ES-I3 (cell line): ENCODE results near the gene RAB27A.
"Not testable (repeated sequence)": the region's sequence is repeated elsewhere in the genome, so short reads cannot be mapped to it uniquely, and the experiment has no call there.

ENCODE experiments used
- H3K36me3 ChIP-seq: 2 replicates; pipeline ENCODE4 v1.6.1; 2013; ENCODE audit warnings: mild to moderate bottlenecking, low read length, control low read depth, moderate library complexity; ENCODE audit not compliant: insufficient read depth
- H3K4me1 ChIP-seq: 2 replicates; pipeline ENCODE4 v1.6.1; 2013; ENCODE audit warnings: mild to moderate bottlenecking, control low read depth, low read length; ENCODE audit not compliant: insufficient read depth
- H3K9ac ChIP-seq: 2 replicates; pipeline ENCODE4 v1.6.1; 2013; ENCODE audit warnings: low read depth, mild to moderate bottlenecking, low read length, moderate library complexity
- H3K9me3 ChIP-seq: 2 replicates; pipeline ENCODE4 v1.6.1; 2013; ENCODE audit warnings: mild to moderate bottlenecking, low read length, moderate library complexity; ENCODE audit not compliant: control insufficient read depth, insufficient read depth

The RAB27A gene

DNA sequence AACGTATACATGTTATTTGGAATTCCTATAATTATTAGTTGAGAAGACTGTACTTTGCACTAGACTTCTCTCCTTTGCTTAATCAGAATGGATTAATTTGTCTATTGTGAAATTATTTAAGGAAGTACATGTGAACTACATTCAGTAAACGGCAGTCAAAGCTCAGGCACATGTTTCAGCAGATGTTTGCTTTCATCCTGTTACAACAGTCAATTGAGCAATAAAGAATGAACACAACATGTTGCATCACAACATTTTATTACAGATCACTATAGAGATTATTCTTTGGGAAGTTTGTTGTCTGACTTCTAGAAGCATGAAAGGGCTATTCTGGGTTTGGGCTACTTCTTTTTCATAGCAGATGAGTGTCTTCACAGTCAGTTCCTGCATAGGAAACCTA, 39.2 kb downstream of the RAB27A start:
- Histone ChIP-seq H3K9me3 (no peaks in the 10 kb centered on the region), H3K9ac (no peak overlapping the region), H3K36me3 (no peaks in the 10 kb centered on the region), H3K4me1 (peaks cover 4% of the 10 kb centered on the region)

DNA sequence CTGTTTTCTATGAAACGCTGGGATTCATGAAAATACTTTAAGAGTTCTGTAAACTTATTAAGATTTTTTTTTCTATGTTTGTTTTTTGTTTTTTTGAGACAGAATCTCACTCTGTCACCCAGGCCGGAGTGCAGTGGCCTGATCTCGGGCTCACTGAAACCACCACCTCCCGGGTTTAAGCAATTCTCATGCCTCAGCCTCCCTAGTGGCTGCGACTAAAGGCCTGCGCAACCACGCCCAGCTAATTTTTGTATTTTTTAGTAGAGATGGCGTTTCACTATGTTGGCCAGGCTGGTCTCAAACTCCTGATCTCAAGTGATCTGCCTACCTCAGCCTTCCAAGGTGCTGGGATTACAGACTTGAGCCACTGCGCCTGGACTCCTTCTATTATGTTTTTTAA, 39.7 kb downstream of the RAB27A start:
- H3K36me3 ChIP-seq, H3K9me3 ChIP-seq, H3K9ac ChIP-seq, H3K4me1 ChIP-seq: not testable (repeated sequence)

DNA sequence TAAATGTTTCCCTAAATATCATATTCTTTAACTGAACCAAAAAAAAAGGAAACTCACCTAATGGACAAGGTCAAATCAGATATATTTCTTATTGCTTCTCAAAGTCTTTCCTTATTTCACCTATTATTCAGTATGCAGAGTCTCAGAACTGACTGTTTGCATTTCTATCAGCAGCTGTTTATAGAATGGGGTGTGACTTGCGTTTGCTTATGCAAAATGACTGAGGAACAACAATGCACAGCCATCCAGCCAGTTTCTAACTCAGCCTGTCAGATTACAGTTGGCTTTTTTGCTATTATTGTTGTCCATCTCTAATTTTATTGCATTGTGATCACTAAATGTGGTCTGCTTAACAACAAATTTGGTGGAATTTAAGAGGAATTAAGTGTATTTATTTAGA, 40.7 kb downstream of the RAB27A start:
- Histone ChIP-seq H3K9ac (no peak overlapping the region), H3K36me3 (no peaks in the 10 kb centered on the region), H3K9me3 (no peaks in the 10 kb centered on the region), H3K4me1 (peaks cover 4% of the 10 kb centered on the region)

DNA sequence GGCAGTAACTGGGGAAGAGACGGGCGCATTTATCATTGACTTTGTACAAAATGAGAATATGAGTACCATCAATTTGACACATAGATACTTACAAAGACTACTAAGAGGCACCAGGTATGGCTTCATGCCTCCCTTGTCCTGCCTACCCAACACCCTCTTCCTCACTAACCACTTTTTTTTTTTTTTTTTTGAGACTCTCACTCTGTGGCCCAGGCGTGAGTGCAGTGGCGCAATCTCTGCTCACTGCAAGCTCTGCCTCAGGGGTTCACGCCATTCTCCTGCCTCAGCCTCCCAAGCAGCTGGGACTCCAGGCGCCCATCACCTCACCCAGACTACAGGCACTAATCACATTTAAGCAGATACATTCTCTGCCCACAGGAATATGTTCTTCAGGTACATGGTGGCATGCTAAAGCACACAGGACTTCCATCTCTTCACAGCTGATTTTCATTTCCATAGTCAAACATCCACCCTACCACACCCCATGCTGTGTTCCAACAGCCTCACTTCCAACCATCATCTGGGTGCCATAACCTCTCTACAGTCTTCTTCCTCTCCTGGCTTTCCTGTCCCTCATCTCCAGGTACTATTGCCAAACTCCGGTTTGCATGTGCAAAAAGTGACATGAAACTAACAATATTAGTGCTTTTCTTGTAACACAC, 41.7 kb downstream of the RAB27A start:
- Histone ChIP-seq H3K9me3 (no peaks in the 10 kb centered on the region), H3K9ac (no peak overlapping the region), H3K36me3 (no peaks in the 10 kb centered on the region), H3K4me1 (peaks cover 4% of the 10 kb centered on the region; the same call in 1 of the 2 replicates)

DNA sequence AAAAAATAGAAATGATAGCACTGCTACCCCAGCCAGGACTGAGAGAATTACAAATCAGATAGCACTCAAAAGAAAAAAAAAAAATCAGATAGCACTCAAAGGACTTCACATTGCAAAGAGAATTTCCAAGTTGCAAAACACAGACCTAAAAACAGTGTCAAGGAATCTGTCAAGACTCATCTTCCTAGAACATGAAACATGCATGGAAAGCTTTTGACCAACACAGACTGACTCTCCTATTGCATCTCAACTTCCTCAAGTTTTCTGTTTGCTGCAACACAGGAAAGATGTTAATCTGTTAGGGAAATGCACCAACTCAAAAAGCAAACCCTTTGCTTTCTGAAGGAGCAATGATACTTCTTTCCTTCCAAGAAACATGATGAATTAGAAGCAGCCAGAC, 42.3 kb downstream of the RAB27A start:
- no peak overlapping the region for H3K9ac ChIP-seq
- H3K9me3 ChIP-seq = no peaks in the 10 kb centered on the region
- peaks cover 4% of the 10 kb centered on the region; the same call in 1 of the 2 replicates for H3K4me1 ChIP-seq
- H3K36me3 ChIP-seq = no peaks in the 10 kb centered on the region

DNA sequence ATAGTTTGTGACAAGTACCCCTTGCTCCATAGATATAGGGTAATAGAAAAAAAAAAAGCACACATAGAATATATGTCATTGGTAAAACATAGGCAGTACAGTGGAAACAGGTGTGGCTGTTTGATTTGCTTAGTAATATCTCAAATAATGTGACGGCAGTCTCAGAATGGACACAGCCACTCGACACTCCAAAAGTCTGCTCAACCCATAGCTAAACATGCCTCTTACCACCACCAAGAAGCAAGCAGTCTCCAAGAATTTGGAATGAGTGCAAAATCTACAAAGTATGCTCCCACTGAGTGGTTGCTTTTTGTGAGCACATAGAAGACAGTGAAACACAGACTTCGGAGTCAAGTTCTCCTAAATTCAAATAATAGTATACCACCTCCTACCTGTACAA, 43.0 kb downstream of the RAB27A start:
- no peaks in the 10 kb centered on the region for H3K9me3 ChIP-seq
- no peaks in the 10 kb centered on the region for H3K36me3 ChIP-seq
- peaks cover 4% of the 10 kb centered on the region; the same call in 1 of the 2 replicates for H3K4me1 ChIP-seq
- H3K9ac ChIP-seq = no peak overlapping the region

DNA sequence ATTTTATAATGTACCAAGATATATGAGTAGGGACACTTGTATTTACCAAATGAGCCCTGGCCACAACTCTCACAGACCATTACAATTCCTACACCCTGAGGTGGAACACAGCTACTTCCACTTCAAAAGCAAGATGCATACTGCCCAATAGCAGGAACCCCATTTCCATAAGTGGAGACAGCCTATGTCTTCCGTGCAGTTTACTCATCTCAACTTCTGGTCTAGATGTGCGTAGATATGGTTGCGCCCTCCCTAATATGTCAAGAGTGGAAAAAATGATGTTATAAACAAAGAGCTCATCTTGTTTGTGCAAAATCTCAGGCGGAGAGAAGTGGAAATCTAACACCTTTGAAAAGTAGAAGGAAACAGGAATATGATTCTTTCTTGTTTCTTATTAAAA, 44.6 kb downstream of the RAB27A start:
- Histone ChIP-seq H3K9me3 (no peaks in the 10 kb centered on the region), H3K36me3 (no peaks in the 10 kb centered on the region), H3K4me1 (peaks cover 7% of the 10 kb centered on the region; the same call in 1 of the 2 replicates), H3K9ac (no peak overlapping the region)

DNA sequence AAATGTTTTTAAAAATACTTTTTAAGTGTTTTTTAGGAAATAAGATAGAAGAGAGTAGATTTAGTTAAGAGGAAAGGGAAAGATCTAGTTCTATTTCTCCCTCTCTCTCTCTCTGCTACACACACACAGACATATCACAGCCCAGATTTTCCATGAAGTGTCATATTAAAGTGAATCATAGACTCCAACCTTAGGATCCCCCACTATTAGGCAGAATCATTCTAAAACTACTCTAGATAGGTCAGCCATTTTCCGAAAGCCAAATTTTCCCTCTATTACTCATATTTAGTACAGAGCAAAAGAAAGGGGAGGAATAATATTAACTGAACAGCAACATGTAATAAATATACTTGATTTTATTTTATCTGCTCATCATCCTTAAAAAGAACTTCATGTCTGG, 47.7 kb downstream of the RAB27A start:
- Histone ChIP-seq H3K36me3 (no peaks in the 10 kb centered on the region), H3K9me3 (no peaks in the 10 kb centered on the region), H3K4me1 (peaks cover 3% of the 10 kb centered on the region; the same call in 1 of the 2 replicates), H3K9ac (no peak overlapping the region)

DNA sequence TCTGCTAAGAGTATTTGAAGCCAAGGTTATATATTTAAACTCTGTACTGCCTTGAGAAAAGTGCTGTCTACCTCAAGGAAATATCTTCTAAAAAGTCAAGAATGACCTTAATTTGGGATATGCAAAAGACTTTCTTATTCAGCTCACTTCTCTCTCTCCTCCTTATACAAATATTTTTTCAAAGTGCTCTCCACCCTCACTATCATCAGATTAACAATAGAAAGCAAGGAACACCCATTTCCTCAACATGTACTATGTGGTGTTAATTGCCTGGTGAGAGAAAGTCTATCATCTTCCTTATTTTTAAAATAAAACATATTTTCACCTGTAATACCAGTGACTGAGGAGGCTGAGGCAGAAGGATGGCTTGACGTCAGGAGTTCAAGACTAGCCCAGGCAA, 48.4 kb downstream of the RAB27A start:
- peaks cover 3% of the 10 kb centered on the region; the same call in 1 of the 2 replicates for H3K4me1 ChIP-seq

DNA sequence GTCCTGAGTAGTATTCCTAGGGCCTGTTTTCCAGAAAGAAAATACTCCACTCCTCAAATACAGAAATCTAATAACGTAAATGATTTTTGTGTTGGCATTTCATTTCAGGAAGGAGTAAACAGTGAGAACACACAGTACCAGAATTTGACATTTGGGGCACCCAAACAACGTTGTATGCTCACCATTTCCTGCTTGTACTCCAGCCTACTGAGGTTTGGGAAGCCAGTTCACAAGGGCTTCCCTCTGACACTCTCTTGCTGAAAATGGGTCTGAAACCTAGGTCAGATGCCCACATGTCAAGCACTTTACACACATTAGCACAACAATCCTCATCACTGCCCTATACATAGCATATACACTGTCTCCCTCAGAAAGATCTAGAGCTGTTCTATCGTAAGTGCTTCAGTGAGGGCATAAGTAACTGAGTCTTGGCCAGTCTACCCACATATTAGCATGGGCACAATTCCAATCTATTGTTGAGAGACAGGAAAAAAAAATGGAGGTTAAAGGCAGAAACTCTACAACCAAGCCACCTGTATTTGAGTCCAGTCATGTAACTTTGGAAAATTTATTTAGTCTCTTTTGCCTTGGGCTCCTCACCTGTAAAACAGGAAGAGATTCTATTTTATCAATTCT, 49.4 kb downstream of the RAB27A start:
- Histone ChIP-seq H3K9me3 (no peaks in the 10 kb centered on the region), H3K9ac (no peak overlapping the region), H3K36me3 (no peaks in the 10 kb centered on the region)

More for the DNA sequence above, 48.4 kb downstream of the RAB27A start:
- Histone ChIP-seq H3K36me3 (no peaks in the 10 kb centered on the region), H3K9me3 (no peaks in the 10 kb centered on the region), H3K9ac (no peak overlapping the region)

DNA sequence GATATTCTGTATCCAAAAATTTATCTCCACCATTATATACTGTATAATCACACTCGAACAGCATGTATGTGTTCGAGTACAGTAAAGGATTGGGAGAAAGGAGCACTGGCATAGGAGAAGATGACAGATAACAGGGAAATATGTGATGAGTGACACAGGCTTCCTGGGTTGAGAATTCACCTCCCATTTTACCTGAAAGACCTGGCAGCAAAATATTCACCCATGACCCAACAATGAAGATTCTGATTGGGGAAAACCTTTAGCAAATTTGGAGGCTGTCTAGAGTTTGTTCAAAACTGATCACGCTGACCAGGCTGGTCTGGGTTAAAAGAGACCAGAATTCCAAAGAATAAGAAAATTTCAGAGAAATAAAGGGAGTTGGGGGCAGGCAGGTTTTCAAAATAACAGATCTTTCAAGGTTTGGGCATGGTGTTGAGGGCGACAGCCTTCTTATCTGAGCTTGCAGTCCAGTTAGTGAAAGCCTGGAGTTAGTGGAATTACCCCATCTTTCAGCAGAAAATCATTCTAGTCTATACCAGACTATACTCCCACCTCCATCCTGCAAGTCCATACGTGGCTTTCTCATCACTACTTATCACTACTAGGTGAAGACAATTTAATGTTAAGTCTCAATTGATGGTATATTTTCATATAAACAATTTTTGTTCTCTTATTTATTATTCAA, 50.0 kb downstream of the RAB27A start:
- Histone ChIP-seq H3K9me3 (no peaks in the 10 kb centered on the region), H3K9ac (no peak overlapping the region), H3K4me1 (peaks cover 3% of the 10 kb centered on the region; the same call in 1 of the 2 replicates), H3K36me3 (no peaks in the 10 kb centered on the region)

More for the DNA sequence above, 49.4 kb downstream of the RAB27A start:
- H3K4me1 ChIP-seq = peaks cover 3% of the 10 kb centered on the region; the same call in 1 of the 2 replicates

DNA sequence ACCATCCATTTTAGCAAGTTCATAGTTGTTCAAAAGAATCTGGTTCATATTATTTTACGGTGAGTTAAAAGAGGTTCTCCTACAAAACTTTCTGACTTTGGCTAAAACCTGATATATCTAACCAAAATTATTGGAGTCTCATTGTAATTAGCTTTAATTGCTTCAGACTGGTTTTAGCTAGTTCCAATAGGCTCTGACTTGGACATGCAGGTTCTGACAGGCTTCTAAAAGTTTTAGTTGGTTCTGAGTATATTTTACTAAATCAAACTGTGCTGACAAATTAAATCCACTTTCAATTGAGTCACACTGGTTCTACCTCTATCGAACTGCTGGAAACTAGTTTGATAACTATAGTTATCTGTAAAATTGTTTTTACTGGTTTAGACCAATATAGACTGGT, 50.7 kb downstream of the RAB27A start:
- Histone ChIP-seq H3K4me1 (peaks cover 3% of the 10 kb centered on the region; the same call in 1 of the 2 replicates), H3K9ac (no peak overlapping the region), H3K9me3 (no peaks in the 10 kb centered on the region), H3K36me3 (no peaks in the 10 kb centered on the region)

DNA sequence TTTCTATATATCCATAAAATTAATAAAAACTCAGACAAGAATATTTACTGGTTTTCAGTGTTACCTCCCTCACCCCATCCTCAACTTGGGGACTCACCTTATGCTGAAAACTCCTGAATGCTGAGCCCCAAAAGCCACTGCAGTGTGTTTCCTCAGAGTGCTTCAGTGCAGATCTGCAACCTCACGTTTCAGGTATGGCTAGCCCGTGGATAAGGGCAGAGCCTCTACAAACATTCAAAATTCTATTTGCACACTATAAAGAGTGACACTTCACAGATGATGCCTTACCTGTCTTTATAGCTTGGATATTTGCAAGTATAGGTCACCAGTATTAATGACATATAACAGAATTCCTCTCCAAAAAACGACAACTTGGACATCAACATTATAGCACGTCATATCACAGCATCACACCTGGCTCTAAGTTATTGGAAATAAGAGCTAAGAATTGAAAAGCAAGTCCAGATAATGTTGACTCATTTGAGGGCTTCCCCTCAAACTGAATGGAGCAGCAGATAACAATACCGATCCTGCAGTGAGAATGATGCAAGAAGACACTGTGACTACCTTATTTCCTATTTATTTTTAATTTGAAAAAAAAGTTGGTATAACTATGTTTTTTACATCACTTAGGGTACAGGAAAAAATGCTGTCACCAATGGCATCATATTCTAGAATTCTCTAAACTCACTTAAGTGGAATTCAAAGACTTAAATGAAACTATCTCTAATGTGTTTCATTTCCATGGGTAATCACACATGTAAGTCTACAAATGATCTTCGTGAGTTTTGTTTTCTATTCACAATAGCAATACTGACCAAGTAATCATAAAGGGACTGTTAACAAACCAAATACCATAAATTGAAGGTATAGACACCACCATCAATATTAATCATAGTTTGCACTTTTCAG, 52.1 kb downstream of the RAB27A start:
- H3K9me3 ChIP-seq = no peaks in the 10 kb centered on the region
- no peaks in the 10 kb centered on the region for H3K36me3 ChIP-seq
- no peak overlapping the region for H3K9ac ChIP-seq
- H3K4me1 ChIP-seq = peaks cover 3% of the 10 kb centered on the region; the same call in 1 of the 2 replicates

DNA sequence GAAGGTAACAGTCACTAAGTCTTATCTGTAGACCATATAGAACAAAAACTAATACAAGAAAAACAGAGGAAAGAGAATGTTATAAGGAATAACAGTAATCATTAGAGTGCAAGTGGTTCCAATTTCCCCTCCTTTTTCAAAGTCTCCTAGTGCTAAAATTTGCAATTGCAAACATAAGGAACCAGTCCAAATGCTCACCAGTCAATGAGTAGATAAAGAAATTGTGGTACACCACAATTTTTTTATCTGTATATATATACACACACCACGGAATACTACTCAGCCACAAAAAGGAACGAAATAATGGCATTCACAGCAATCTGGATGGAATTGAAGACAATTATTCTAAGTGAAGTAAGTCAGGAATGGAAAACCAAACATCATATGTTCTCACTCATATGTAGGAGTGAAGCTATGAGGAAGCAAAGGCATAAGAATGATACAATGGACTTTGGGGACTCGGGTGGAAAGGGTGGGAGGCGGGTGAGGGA, 54.0 kb downstream of the RAB27A start:
- Histone ChIP-seq H3K36me3 (no peaks in the 10 kb centered on the region), H3K9ac (no peak overlapping the region), H3K9me3 (no peaks in the 10 kb centered on the region), H3K4me1 (peaks cover 3% of the 10 kb centered on the region; the same call in 1 of the 2 replicates)
